Prostate gland (tissue), 2 donors: ENCODE data around the gene ITPKB. TPM values are rescaled to one million over a fixed set of nuclear protein-coding genes. Genes with fewer than 3 reads are reported as not detected.
A peak's percentile ranks its signal among the peaks of the same experiment; 100 is the strongest.
"Not testable (repeated sequence)": the region's sequence is repeated elsewhere in the genome, so short reads cannot be mapped to it uniquely, and the experiment has no call there.

Experiments
- DNase-seq: peaks from one replicate; pipeline ENCODE4 v3.0.0-alpha.2; 2019; ENCODE audit warnings: low spot score
- H3K27ac ChIP-seq, 2 donors: fragments of 200-600 bp; sonication (generic); 2 replicates each; pipeline ENCODE4 v1.5.1; 2017 to 2019
- H3K27me3 ChIP-seq: fragments of 200-600 bp; sonication (generic); replicated peaks from 2 replicates; pipeline ENCODE4 v1.5.1; 2019; ENCODE audit not compliant: insufficient read depth
- H3K36me3 ChIP-seq, 2 donors: fragments of 200-600 bp; sonication (generic); 1 replicate in 1 of 2; 2 replicates in 1 of 2; pipeline versions ENCODE4 v1.5.1 to v1.8.1; 2017 to 2019
- H3K4me1 ChIP-seq: fragments of 200-600 bp; sonication (generic); replicated peaks from 2 replicates; pipeline ENCODE4 v1.5.1; 2019
- H3K4me3 ChIP-seq, 2 donors: fragments of 200-600 bp; sonication (generic); 2 replicates each; pipeline ENCODE4 v1.5.1; 2017 to 2019
- H3K9me3 ChIP-seq: fragments of 200-600 bp; sonication (generic); 2 replicates; pipeline ENCODE4 v1.5.1; 2017
- POLR2A ChIP-seq: fragments of 450-650 bp; IDR thresholded peaks from one replicate; pipeline ENCODE4 v1.6.1; 2016; ENCODE audit warnings: antibody characterized with exemption, mild to moderate bottlenecking
- POLR2AphosphoS5 ChIP-seq: sonication (generic); formaldehyde crosslinking; IDR thresholded peaks from one replicate; pipeline ENCODE4 v1.6.1; 2017; ENCODE audit warnings: antibody characterized with exemption
- WGBS: methylation state at CpG from one replicate; pipeline ENCODE4 v1.1.5; 2018; 5-methylcytosine and 5-hydroxymethylcytosine counted together
- intact Hi-C: fragments of 100-400 bp; cut with DNase I; formaldehyde crosslinking; loops from one replicate; pipeline ENCODE4 v1.14.2; 2022
- total RNA-seq, 2 donors: library from RNA; depleted of rRNA; stranded (reverse); fragments of >200 nt; gene quantifications; one replicate each; pipeline ENCODE4 v1.1.0, GENCODE V29; 2016
- TF ChIP-seq, protein P1 (sequence below), 4 experiments: fragments of 200-600 bp in 2 of 4; fragments of 450-650 bp in 2 of 4; sonication (generic) in 2 of 4; IDR thresholded peaks; 1 replicate in 3 of 4; 2 replicates in 1 of 4; pipeline ENCODE4 v1.5.1; 2016 to 2019; ENCODE audit warnings: antibody characterized with exemption in 4 of 4, mild to moderate bottlenecking in 2 of 4, moderate library complexity in 2 of 4

ITPKB gene
- total RNA-seq, 2 donors from 2014 or later: 47.5 to 49.2 TPM

DNA sequence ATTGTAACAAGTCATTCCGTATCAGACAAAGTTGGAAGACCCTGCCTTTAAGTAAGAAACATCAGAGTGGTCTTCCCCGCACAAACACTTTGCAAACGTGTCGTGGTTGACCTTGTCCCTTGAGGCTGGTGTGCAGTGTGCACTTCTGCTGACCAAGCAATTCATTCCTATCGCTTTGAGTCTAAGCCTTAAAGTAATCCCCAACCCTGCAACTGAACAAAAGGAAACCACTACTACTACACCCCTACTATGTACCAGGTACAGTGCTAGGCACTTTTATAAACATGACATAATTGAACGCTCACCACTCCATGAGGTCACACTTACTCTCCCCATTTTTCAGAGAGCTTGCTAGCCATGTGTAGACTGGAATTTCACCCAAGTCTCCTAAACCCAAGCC lies 10.6 kb downstream of the ITPKB start:
- intact Hi-C loops: no loop called here
- WGBS: 68% methylated on average over 6 of the region's 6 CpGs
- no peaks in the 10 kb centered on the region for H3K36me3 ChIP-seq
- no peak for DNase-seq
- TF ChIP-seq POLR2AphosphoS5: no peak
- TF ChIP-seq, protein P1, sequence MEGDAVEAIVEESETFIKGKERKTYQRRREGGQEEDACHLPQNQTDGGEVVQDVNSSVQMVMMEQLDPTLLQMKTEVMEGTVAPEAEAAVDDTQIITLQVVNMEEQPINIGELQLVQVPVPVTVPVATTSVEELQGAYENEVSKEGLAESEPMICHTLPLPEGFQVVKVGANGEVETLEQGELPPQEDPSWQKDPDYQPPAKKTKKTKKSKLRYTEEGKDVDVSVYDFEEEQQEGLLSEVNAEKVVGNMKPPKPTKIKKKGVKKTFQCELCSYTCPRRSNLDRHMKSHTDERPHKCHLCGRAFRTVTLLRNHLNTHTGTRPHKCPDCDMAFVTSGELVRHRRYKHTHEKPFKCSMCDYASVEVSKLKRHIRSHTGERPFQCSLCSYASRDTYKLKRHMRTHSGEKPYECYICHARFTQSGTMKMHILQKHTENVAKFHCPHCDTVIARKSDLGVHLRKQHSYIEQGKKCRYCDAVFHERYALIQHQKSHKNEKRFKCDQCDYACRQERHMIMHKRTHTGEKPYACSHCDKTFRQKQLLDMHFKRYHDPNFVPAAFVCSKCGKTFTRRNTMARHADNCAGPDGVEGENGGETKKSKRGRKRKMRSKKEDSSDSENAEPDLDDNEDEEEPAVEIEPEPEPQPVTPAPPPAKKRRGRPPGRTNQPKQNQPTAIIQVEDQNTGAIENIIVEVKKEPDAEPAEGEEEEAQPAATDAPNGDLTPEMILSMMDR (IDR thresholded peaks at IDR 0.05): no peak
- TF ChIP-seq POLR2A: no peak
- H3K4me1 ChIP-seq: peaks cover 27% of the 10 kb centered on the region
- H3K27ac ChIP-seq: peak overlapping the region in 1 of 2 donors; percentile 56
- no peak overlapping the region for H3K4me3 ChIP-seq
- no peaks in the 10 kb centered on the region for H3K9me3 ChIP-seq
- H3K27me3 ChIP-seq: no peaks in the 10 kb centered on the region

DNA sequence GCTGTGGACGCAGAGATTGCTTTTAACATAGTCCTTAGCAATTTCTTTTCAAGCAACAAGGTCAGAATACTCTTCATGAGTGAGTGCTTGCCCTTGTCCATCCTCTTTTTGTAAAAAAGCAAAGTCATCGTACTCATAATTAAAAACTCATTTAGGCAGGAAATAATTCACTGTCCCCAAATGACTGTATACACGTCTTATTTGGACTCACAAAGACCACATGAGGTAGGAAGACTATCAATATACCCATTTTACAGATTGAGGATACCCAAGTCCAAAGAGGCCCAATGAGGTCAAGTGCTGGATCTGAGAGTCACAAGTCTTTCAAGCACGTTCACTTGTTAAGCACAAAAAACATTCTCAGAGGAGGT lies 13.2 kb downstream of the ITPKB start:
- H3K27ac ChIP-seq: peak overlapping the region in 1 of 2 donors; percentile 57

DNA sequence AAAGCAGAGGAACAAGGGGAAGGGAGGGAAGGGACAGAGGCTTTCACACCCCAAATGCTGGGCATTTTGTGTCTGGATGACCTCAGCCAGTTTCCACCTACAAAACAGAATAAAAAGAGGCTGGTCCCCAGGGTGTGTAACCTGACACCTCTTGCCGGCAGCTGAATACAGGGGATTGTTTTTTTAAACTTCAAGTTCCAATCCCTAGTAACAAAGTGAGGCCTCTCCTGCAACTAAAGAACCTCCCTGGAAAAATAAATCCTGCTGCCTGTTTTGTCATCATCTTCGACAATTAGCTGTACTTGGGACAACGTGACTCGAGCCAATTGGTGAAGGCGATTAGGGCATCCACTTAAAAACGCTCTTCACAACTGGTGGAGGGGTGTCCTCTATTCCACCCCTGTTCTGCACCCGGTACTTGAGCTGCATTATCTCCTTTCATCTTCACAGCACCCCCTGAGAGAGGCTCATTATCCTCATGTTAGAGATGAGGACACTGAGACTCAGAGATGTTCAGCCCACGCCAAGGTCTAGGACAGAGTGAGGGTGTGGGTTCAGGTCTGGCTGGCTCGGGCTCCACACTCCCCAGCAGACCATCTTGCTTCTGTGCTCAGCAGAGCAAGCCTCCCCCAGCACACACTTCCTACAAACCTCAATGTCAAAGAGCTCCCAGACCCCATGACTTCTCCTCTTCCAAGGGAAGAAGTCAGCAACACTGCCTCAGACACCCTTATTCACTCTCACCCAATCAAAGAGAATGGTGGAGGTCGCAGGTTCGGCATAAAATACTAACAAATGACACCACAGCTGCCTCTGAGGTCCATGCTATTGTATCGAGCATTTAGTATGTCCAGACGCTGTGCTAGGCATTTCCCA lies 15.2 kb downstream of the ITPKB start:
- DNase-seq: no peak
- intact Hi-C loops: no loop called here
- Histone ChIP-seq H3K4me3 (no peak overlapping the region), H3K36me3 (no peaks in the 10 kb centered on the region), H3K27ac (peak overlapping the region; percentile 13 to 57), H3K4me1 (peaks cover 22% of the 10 kb centered on the region), H3K27me3 (no peaks in the 10 kb centered on the region), H3K9me3 (no peaks in the 10 kb centered on the region)
- 43% methylated on average over 13 of the region's 13 CpGs for WGBS
- no peak for TF ChIP-seq POLR2A
- peak; percentile 20 for TF ChIP-seq POLR2AphosphoS5

More for the DNA sequence above, 13.2 kb downstream of the ITPKB start:
- Histone ChIP-seq H3K4me3 (no peak overlapping the region), H3K36me3 (no peaks in the 10 kb centered on the region), H3K27me3 (no peaks in the 10 kb centered on the region), H3K9me3 (no peaks in the 10 kb centered on the region), H3K4me1 (peaks cover 23% of the 10 kb centered on the region)
- WGBS: 95% methylated on average over 4 of the region's 4 CpGs
- no peak for DNase-seq
- TF ChIP-seq POLR2AphosphoS5 (no peak), POLR2A (no peak)
- TF ChIP-seq, protein P1 (IDR thresholded peaks at IDR 0.05): no peak
- intact Hi-C loops: no loop called here

DNA sequence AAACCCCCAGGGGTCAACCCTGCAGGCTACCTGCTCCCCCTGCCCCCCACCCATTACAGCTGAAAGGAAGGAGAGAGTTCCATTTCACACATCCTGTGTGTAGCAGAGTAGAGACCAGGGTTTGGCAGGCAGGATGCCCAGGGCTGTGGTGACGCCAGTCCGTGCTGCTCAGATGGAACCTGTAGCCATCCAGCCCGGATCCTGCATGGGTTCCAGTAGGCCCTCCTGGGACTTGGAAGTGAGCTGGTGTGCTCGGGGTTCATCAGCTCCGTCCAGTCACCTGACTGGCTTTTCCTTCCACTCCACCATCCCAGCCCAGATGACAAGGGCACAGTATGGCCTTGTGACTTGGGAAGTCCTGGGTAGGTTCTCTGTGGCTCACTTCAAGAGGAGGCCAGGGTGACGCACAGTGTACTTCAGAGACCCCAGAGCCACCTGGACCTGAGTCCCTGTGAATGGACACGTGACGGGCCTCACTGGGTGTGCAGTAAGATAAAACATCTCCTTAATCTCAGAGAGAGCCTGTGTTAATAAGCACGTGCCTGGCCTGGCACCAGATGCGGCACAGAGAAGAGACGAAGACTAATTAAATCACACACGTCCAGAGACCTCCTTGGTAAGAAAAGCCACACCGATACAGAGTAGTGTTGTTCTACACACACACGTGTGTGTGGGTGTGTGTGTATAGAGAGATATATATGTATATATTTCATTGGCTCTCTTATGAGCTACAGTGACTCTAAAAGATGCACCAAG lies 16.0 kb downstream of the ITPKB start:
- no peaks in the 10 kb centered on the region for H3K9me3 ChIP-seq
- intact Hi-C loops: no loop called here
- H3K4me3 ChIP-seq: no peak overlapping the region
- no peaks in the 10 kb centered on the region for H3K36me3 ChIP-seq
- 67% methylated on average over 14 of the region's 14 CpGs for WGBS
- H3K4me1 ChIP-seq: peaks cover 21% of the 10 kb centered on the region
- TF ChIP-seq POLR2A (no peak), POLR2AphosphoS5 (no peak)
- TF ChIP-seq, protein P1 (IDR thresholded peaks at IDR 0.05): no peak
- H3K27ac ChIP-seq: peak overlapping the region in 1 of 2 donors; percentile 57
- no peak for DNase-seq
- H3K27me3 ChIP-seq: no peaks in the 10 kb centered on the region

DNA sequence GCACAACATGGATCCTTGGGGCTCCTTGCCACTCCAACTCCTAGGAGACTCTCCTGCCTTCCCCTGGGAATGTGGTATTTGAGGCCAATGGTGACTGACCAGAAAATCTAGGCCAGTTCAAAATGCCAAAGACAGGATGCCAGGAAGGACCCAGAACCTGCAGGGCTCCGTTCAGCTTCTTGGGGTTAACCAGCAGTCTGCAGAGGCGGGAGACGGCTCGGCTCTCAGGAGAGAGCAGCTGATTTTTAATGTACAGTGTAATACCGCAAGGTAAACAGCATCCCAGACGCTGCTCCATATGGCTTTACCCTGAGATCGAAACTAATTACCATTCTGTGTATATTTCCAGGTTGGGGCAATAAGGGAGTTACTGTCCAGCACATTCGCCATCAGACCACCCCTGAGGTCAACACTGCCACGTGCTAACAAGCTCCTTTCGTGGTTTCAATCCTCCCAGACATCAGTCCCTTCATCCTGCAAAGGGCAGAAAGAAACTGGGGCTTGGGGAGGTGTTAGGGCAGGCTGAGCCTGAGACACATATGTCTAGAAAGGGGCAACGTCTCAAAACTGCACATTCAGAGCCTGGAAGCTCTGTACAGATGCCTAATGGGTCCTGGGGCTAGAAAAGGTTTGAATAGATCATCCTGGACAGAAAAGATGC lies 16.7 kb downstream of the ITPKB start:
- Histone ChIP-seq H3K4me1 (peaks cover 21% of the 10 kb centered on the region), H3K27ac (no peak overlapping the region), H3K36me3 (no peaks in the 10 kb centered on the region), H3K27me3 (no peaks in the 10 kb centered on the region), H3K9me3 (no peaks in the 10 kb centered on the region), H3K4me3 (no peak overlapping the region)
- intact Hi-C loops: no loop called here
- 86% methylated on average over 11 of the region's 11 CpGs for WGBS
- no peak for TF ChIP-seq POLR2A
- no peak for DNase-seq

DNA sequence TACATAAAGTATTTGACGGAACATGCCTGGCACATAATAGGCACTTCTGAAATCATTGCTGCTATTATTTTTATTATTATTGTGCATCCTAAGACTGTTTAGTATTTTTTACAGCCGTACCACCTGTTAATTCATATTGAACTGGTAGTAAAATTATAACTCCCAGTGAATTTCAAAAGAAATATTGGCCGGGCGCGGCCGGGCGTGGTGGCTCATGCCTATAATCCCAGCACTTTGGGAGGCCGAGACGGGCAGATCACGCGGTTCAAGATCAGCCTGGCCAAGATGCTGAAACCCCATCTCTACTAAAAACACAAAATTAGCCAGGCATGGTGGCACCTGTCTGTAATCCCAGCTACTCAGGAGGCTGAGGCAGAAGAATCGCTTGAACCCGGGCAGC lies 18.5 kb downstream of the ITPKB start:
- H3K36me3 ChIP-seq, H3K27ac ChIP-seq, intact Hi-C loops, DNase-seq, H3K9me3 ChIP-seq, H3K4me3 ChIP-seq, H3K27me3 ChIP-seq: not testable (repeated sequence)
- peaks cover 18% of the 10 kb centered on the region for H3K4me1 ChIP-seq
- WGBS: 95% methylated on average over 13 of the region's 13 CpGs
